SH-SY5Y (cell line): ENCODE measurements around the gene RXRA.

ENCODE experiments used
- GATA2 ChIP-seq: IDR thresholded peaks from 2 replicates; pipeline ENCODE4 v1.6.1; 2011; ENCODE audit warnings: mild to moderate bottlenecking, low read depth, low read length
- GATA3 ChIP-seq: IDR thresholded peaks from 2 replicates; pipeline ENCODE4 v1.6.1; 2011; ENCODE audit warnings: low read depth, mild to moderate bottlenecking, low read length, moderate library complexity

RXRA gene

GRCh38 chr9:134420281-134420845 lies 94.1 kb downstream of the RXRA start:
- TF ChIP-seq GATA3 (no peak), GATA2 (no peak)

- TF ChIP-seq GATA3 (no peak), GATA2 (no peak)
These were observed 94.7 kb downstream of the RXRA start for GRCh38 chr9:134420974-134421432.

- no peak for TF ChIP-seq GATA3
- no peak for TF ChIP-seq GATA2
These were observed 95.6 kb downstream of the RXRA start for GRCh38 chr9:134421888-134422287.

DNA sequence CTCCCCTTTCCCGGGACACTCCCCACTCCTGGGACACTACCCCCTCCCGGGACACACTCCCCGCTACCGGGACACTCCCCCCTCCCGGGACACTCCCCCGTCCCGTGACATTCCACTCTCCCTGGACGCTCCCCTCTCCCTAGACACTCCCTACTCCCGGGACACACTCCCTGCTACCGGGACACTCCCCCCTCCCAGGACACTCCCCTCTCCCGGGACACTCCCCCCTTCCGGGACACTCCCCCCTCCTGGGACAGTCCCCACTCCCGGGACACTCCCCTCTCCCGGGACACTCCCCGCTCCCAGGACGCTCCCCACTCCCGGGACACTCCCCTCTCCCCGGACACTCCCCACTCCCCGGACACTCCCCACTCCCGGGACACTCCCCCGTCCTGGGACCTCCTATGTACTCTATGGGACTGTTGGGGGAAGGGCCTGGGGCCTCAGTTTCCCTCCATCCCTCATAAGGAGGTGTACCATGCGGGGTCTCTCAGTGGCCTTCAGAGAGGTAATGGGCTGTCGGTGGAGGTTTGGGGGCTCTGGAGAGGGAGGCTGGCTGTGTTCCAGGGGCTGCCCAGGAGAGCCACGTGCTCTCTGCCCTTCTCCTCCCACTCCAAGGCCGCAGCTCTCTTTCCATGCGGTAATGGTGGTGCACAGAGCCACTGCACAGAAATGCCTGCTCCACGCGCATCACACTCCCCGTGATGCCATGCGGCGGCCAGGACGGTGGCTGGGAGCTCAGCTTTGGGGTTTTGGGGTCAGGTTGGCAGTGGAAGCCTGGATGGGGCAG lies 96.2 kb downstream of the RXRA start:
- TF ChIP-seq GATA3 (no peak), GATA2 (no peak)

- TF ChIP-seq GATA3 (no peak), GATA2 (no peak)
These were observed 96.9 kb downstream of the RXRA start for GRCh38 chr9:134423166-134423565.

DNA sequence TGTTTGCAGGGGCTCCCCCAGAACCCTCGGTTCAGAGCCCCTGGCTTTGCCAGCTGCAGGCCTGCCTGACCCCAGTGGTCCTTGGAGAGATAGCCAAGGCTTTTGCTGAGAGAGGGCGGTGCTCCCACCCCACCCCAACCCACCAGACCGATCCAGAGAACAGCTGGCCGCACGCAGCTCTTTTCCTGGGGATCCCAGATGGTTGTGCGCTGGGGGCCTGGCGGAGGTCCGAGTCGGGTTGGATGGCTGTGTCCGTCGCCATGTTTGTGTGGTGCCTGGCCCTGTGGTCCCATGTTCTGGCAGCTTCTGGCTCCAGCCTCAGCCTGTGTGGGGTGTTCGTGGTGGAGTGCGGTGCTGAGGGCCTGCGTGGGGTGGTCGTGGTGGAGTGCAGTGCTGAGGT lies 97.5 kb downstream of the RXRA start:
- TF ChIP-seq GATA3 (no peak), GATA2 (no peak)

- TF ChIP-seq GATA2 (no peak), GATA3 (no peak)
These were observed 98.6 kb downstream of the RXRA start for GRCh38 chr9:134424818-134425217.

- TF ChIP-seq GATA3 (no peak), GATA2 (no peak)
These were observed 99.1 kb downstream of the RXRA start for GRCh38 chr9:134425401-134425800.

- TF ChIP-seq GATA3 (no peak), GATA2 (no peak)
These were observed 99.6 kb downstream of the RXRA start for GRCh38 chr9:134425812-134426211.

GRCh38 chr9:134426436-134426835 lies 100.2 kb downstream of the RXRA start:
- no peak for TF ChIP-seq GATA3
- no peak for TF ChIP-seq GATA2

- TF ChIP-seq GATA2 (no peak), GATA3 (no peak)
These were observed 101.0 kb downstream of the RXRA start for GRCh38 chr9:134427153-134427782.

- no peak for TF ChIP-seq GATA3
These were observed 102.3 kb downstream of the RXRA start for GRCh38 chr9:134428559-134428958.

DNA sequence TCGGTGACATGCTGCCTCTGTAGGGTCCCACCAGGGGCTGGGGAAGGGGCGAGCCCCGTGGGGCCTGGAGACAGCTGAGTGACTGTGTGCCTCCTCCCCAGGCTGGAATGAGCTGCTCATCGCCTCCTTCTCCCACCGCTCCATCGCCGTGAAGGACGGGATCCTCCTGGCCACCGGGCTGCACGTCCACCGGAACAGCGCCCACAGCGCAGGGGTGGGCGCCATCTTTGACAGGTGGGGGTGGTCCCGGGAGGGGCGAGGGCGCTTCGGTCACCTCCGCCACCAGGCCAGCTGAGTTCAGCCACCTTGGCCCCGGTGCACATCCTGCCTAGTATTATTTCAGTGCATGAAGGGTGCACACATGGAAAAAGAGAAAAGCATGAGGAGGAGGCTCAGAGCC lies 102.8 kb downstream of the RXRA start:
- TF ChIP-seq GATA3 (no peak), GATA2 (no peak)

DNA sequence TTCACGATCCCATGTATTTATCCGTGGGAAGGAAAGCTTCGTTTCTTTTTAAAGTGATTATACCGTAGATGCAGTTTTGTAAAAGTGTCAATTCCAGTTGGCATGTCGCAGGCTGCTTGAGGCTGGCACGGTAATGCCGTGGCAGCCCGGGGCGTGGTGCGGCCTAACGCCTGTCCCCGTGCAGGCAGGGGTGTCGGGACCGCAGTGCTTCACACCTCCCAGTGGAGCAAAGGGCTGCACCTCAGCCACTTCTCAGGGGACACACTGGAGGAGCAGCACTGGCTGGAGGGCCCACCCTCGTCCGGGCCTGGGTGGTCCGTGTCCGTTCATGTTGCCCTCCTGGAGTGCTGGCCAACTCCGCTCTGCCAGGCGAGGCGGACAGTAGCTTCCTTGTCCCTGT lies 103.2 kb downstream of the RXRA start:
- no peak for TF ChIP-seq GATA3
- TF ChIP-seq GATA2: no peak

- TF ChIP-seq GATA2 (no peak), GATA3 (no peak)
These were observed 104.8 kb downstream of the RXRA start for GRCh38 chr9:134431095-134431494.
